ENCODE data around the gene ANKRD40.

Gene ANKRD40

DNA sequence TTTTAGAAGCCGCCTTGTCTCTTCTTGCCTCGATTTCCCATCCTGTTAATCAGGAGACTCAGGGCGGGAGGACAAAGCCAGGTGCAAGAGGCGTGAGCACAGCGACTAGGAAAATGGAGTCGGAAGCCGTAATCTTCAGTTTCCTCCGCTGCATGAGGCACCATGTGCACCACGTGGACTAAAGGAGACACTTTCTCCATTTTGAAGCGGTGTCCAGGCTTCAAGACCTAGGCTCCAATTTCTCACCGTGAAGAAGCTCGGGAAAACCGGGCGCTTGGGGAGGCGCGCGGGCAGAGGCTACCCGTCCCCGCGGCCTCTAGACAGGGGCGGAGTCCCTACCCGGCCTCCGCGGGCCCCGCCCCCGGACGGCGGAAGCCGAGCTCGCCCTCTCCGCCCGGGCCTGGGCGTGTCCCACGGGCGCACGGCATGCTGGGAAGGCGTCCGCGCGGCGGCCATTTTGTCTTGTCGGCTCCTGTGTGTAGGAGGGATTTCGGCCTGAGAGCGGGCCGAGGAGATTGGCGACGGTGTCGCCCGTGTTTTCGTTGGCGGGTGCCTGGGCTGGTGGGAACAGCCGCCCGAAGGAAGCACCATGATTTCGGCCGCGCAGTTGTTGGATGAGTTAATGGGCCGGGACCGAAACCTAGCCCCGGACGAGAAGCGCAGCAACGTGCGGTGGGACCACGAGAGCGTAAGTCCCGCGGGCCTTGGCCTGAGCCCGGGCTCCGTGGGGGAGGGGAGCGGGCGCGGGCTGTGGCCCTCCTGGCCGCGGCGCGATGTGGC lies 11.6 kb upstream of the ANKRD40 start, which contains the start of gene LUC7L3:
Gene LUC7L3 (plus strand): TSS at position 460 of the 780 bp plus-strand sequence. CDS start 130 bp downstream, at position 590.
- Histone ChIP-seq H2AFZ (ENCODE audit: low read depth, low read length) (peak within 1 kb of the TSS; percentile 65), H3K9me3 (ENCODE audit: insufficient read depth, low read length) (no peaks in the 10 kb centered on the region), H3K79me2 (ENCODE audit: low read length) (peaks cover 53% of the 10 kb centered on the region), H3K36me3 (replicated peaks; ENCODE audit: low read depth, low read length) (peaks cover 16% of the 10 kb centered on the region), H3K4me3 (ENCODE audit: low read length) (peak within 1 kb of the TSS; percentile 89), H3K4me1 (ENCODE audit: low read length) (peaks cover 19% of the 10 kb centered on the region), H3K9ac (ENCODE audit: low read length) (peak within 1 kb of the TSS; percentile 91), H3K27ac (ENCODE audit: low read length) (peak within 1 kb of the TSS; percentile 86), H3K4me2 (ENCODE audit: low read length) (peak within 1 kb of the TSS; percentile 82), H4K20me1 (ENCODE audit: insufficient read depth, low read length) (peaks cover 45% of the 10 kb centered on the region), H3K27me3 (ENCODE audit: low read depth, low read length) (no peaks in the 10 kb centered on the region)
- TF ChIP-seq EZH2phosphoT487 (IDR thresholded peaks at IDR 0.05; ENCODE audit: low read depth), result no peak

GRCh38 chr17:50715471-50715870 lies 7.8 kb upstream of the ANKRD40 start:
- Histone ChIP-seq H4K20me1 (ENCODE audit: insufficient read depth, low read length) (peaks cover 7% of the 10 kb centered on the region), H3K4me1 (ENCODE audit: low read length) (no peaks in the 10 kb centered on the region), H2AFZ (ENCODE audit: low read depth, low read length) (no peak overlapping the region), H3K4me2 (ENCODE audit: low read length) (no peak overlapping the region), H3K9ac (ENCODE audit: low read length) (no peak overlapping the region), H3K79me2 (ENCODE audit: low read length) (peaks cover 14% of the 10 kb centered on the region), H3K4me3 (ENCODE audit: low read length) (no peak overlapping the region), H3K27ac (ENCODE audit: low read length) (no peak overlapping the region), H3K36me3 (replicated peaks; ENCODE audit: low read depth, low read length) (no peaks in the 10 kb centered on the region), H3K27me3 (ENCODE audit: low read depth, low read length) (no peaks in the 10 kb centered on the region), H3K9me3 (ENCODE audit: insufficient read depth, low read length) (no peaks in the 10 kb centered on the region)
- TF ChIP-seq, protein P1, sequence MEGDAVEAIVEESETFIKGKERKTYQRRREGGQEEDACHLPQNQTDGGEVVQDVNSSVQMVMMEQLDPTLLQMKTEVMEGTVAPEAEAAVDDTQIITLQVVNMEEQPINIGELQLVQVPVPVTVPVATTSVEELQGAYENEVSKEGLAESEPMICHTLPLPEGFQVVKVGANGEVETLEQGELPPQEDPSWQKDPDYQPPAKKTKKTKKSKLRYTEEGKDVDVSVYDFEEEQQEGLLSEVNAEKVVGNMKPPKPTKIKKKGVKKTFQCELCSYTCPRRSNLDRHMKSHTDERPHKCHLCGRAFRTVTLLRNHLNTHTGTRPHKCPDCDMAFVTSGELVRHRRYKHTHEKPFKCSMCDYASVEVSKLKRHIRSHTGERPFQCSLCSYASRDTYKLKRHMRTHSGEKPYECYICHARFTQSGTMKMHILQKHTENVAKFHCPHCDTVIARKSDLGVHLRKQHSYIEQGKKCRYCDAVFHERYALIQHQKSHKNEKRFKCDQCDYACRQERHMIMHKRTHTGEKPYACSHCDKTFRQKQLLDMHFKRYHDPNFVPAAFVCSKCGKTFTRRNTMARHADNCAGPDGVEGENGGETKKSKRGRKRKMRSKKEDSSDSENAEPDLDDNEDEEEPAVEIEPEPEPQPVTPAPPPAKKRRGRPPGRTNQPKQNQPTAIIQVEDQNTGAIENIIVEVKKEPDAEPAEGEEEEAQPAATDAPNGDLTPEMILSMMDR (IDR thresholded peaks at IDR 0.05; ENCODE audit: low read depth, low read length), result no peak
- TF ChIP-seq EZH2phosphoT487 (IDR thresholded peaks at IDR 0.05; ENCODE audit: low read depth), result no peak

DNA sequence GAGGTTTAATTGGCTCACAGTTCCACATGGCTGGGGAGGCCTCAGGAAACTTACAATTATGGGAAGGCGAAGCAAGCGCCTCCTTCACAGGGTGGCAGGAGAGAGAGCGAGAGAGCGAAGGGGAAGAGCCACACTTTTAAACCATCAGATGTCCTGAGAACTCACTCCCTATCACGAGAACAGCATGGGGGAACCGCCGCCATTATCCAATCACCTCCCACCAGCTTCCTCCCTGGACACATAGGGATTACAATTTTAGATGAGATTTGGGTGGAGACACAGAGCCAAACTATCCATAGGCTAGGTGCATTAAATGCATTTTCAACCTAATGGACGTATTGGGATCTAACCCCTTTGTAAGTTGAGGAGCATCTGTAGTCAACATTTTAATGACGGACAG lies 4.9 kb upstream of the ANKRD40 start:
- no peaks in the 10 kb centered on the region for H4K20me1 ChIP-seq (ENCODE audit: insufficient read depth, low read length)
- H3K4me2 ChIP-seq (ENCODE audit: low read length), result no peak overlapping the region
- no peaks in the 10 kb centered on the region for H3K9me3 ChIP-seq (ENCODE audit: insufficient read depth, low read length)
- no peak overlapping the region for H3K27ac ChIP-seq (ENCODE audit: low read length)
- no peak overlapping the region for H3K9ac ChIP-seq (ENCODE audit: low read length)
- no peaks in the 10 kb centered on the region for H3K27me3 ChIP-seq (ENCODE audit: low read depth, low read length)
- no peak overlapping the region for H2AFZ ChIP-seq (ENCODE audit: low read depth, low read length)
- peaks cover 16% of the 10 kb centered on the region for H3K79me2 ChIP-seq (ENCODE audit: low read length)
- no peaks in the 10 kb centered on the region for H3K36me3 ChIP-seq (replicated peaks; ENCODE audit: low read depth, low read length)
- H3K4me1 ChIP-seq (ENCODE audit: low read length), result peaks cover 16% of the 10 kb centered on the region
- TF ChIP-seq, protein P1 (IDR thresholded peaks at IDR 0.05; ENCODE audit: low read depth, low read length), result no peak
- TF ChIP-seq EZH2phosphoT487 (IDR thresholded peaks at IDR 0.05; ENCODE audit: low read depth), result no peak
- H3K4me3 ChIP-seq (ENCODE audit: low read length), result no peak overlapping the region

DNA sequence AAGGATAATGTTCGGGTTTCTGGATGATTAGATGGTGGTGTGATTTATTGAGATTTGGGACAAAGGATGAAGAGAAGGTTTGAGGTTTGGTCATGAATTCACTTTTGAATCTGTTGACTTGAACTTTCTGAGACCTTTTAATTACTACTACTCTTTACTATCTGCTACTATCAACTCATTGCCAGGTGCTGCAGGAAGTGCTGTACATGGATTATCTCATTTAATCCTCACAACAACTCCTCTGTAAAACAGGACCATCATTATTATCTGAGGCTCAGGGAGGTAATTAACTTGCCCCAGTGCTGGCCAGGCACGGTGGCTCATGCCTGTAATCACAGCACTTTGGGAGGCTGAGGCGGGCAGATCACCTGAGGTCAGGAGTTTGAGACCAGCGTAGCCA lies 2.9 kb upstream of the ANKRD40 start:
- H2AFZ ChIP-seq (ENCODE audit: low read depth, low read length), result no peak overlapping the region
- no peak overlapping the region for H3K4me2 ChIP-seq (ENCODE audit: low read length)
- H3K79me2 ChIP-seq (ENCODE audit: low read length), result peaks cover 36% of the 10 kb centered on the region
- H3K9ac ChIP-seq (ENCODE audit: low read length), result no peak overlapping the region
- H3K27ac ChIP-seq (ENCODE audit: low read length), result no peak overlapping the region
- H3K9me3 ChIP-seq (ENCODE audit: insufficient read depth, low read length), result no peaks in the 10 kb centered on the region
- H4K20me1 ChIP-seq (ENCODE audit: insufficient read depth, low read length), result no peaks in the 10 kb centered on the region
- H3K4me1 ChIP-seq (ENCODE audit: low read length), result peaks cover 20% of the 10 kb centered on the region
- TF ChIP-seq, protein P1 (IDR thresholded peaks at IDR 0.05; ENCODE audit: low read depth, low read length), result no peak
- TF ChIP-seq EZH2phosphoT487 (IDR thresholded peaks at IDR 0.05; ENCODE audit: low read depth), result no peak
- no peak overlapping the region for H3K4me3 ChIP-seq (ENCODE audit: low read length)
- H3K36me3 ChIP-seq (replicated peaks; ENCODE audit: low read depth, low read length), result no peaks in the 10 kb centered on the region
- no peaks in the 10 kb centered on the region for H3K27me3 ChIP-seq (ENCODE audit: low read depth, low read length)

Measured in OCI-LY3 (cell line).